AG04450 (cell line): ENCODE measurements around the gene ARHGEF4. TPM values are rescaled to one million over a fixed set of nuclear protein-coding genes. Genes with fewer than 3 reads are reported as not detected.

ENCODE experiments used
- CTCF ChIA-PET: fragments of 300-600, 350-600 bp; formaldehyde crosslinking; extraction: SDS; loops from one replicate; lab custom pipeline; 2022; ENCODE audit warnings: antibody characterized with exemption, inconsistent platforms; lab: Charles Lee
- POLR2A ChIA-PET: fragments of 350-600 bp; formaldehyde crosslinking; extraction: SDS; loops from one replicate; lab custom pipeline; 2021; ENCODE audit warnings: antibody characterized with exemption, inconsistent platforms; lab: Yijun Ruan, JAX
- DNase-seq: peaks from one replicate; pipeline ENCODE4 v3.0.0-alpha.2; 2011; ENCODE audit warnings: low read depth, low spot score
- H3K27ac ChIP-seq: one replicate; pipeline ENCODE4 v1.5.1; 2012; ENCODE audit warnings: low read depth, low read length, control low read depth
- H3K27me3 ChIP-seq: one replicate; pipeline ENCODE4 v1.6.0; 2012; ENCODE audit warnings: low read length; ENCODE audit not compliant: control insufficient read depth, insufficient read depth
- H3K4me3 ChIP-seq: 2 replicates; pipeline ENCODE4 v1.5.1; 2011; ENCODE audit warnings: mild to moderate bottlenecking, low read depth, low read length, control low read depth
- H3K9me3 ChIP-seq: 2 replicates; pipeline ENCODE4 v1.5.1; 2012; ENCODE audit warnings: low read length; ENCODE audit not compliant: control insufficient read depth, insufficient read depth
- polyA plus RNA-seq: library from polyadenylated mRNA; depleted of rRNA; stranded (reverse); fragments of >200 nt; gene quantifications from 2 replicates; pipeline ENCODE4 v1.2.3, GENCODE V29; 2011
- TF ChIP-seq, protein P1 (sequence below): IDR thresholded peaks from 2 replicates; pipeline ENCODE4 v1.5.1; 2011; ENCODE audit warnings: low read depth, low read length, control low read depth, inconsistent platforms

Gene ARHGEF4
- polyA plus RNA-seq, 1 experiment = 0.95 TPM

DNA sequence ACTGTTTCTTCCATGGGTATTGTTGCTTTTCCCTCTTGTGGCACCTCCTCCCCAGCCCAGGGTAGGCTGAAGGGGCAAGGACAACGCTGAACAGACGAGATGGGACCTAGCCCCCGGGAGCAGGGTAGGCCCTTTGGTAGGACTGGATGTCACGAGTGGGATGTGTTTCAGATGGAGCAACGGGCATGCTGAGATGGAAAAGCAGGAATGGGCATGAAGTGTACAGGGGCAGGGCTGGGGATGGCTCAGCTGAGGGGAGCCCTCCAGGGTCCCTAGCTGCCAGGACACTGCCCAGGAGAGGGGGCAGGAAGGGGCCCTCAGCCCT, 33.4 kb downstream of the ARHGEF4 start:
- TF ChIP-seq, protein P1, sequence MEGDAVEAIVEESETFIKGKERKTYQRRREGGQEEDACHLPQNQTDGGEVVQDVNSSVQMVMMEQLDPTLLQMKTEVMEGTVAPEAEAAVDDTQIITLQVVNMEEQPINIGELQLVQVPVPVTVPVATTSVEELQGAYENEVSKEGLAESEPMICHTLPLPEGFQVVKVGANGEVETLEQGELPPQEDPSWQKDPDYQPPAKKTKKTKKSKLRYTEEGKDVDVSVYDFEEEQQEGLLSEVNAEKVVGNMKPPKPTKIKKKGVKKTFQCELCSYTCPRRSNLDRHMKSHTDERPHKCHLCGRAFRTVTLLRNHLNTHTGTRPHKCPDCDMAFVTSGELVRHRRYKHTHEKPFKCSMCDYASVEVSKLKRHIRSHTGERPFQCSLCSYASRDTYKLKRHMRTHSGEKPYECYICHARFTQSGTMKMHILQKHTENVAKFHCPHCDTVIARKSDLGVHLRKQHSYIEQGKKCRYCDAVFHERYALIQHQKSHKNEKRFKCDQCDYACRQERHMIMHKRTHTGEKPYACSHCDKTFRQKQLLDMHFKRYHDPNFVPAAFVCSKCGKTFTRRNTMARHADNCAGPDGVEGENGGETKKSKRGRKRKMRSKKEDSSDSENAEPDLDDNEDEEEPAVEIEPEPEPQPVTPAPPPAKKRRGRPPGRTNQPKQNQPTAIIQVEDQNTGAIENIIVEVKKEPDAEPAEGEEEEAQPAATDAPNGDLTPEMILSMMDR = no peak
- ChIA-PET CTCF (interaction anchor here (1.9 to 7.7 kb wide), 3 partner anchors 50 to 75 kb away, joined by 8 to 152 read pairs (median 16); no protein-coding TSS in a partner anchor), POLR2A (no interaction called here)

DNA sequence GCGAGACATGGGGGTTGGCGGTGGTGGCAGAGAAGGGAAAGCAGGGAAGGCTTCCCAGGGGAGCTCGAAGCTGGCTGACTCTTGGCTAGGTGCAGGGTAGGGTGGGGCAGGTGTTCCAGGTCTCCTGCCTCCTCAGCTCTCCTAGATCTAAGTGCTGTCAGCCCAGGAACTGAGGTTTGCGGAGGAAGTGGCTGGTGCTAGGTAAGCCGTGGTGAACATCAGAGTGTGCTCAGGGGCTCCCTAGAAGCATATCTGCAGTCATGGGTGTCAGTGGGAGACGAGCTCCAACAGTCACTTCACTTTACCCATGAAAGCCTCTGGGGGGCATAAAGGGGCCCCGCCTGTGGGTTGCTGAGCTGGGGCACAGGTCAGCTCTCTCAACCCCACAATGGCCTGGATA, 34.1 kb downstream of the ARHGEF4 start:
- ChIA-PET POLR2A (no interaction called here), CTCF (interaction anchor here (0.7 to 7.7 kb wide), 2 partner anchors 72 to 75 kb away, joined by 3 to 152 read pairs; no protein-coding TSS in a partner anchor)
- H3K27ac ChIP-seq = no peak overlapping the region
- no peak overlapping the region for H3K4me3 ChIP-seq
- TF ChIP-seq, protein P1 = no peak
- H3K27me3 ChIP-seq = peaks cover 4% of the 10 kb centered on the region
- no peak for DNase-seq
- no peaks in the 10 kb centered on the region for H3K9me3 ChIP-seq

More for the DNA sequence above, 33.4 kb downstream of the ARHGEF4 start:
- H3K27me3 ChIP-seq = no peaks in the 10 kb centered on the region
- DNase-seq = no peak
- no peaks in the 10 kb centered on the region for H3K9me3 ChIP-seq
- H3K4me3 ChIP-seq = no peak overlapping the region
- no peak overlapping the region for H3K27ac ChIP-seq

- Histone ChIP-seq H3K4me3 (no peak overlapping the region), H3K27me3 (peaks cover 5% of the 10 kb centered on the region), H3K9me3 (no peaks in the 10 kb centered on the region), H3K27ac (no peak overlapping the region)
- CTCF ChIA-PET = interaction anchor here (1.4 to 7.7 kb wide), 3 partner anchors 49 to 77 kb away, joined by 4 to 152 read pairs (median 19); no protein-coding TSS in a partner anchor
- TF ChIP-seq, protein P1 = no peak
- POLR2A ChIA-PET = no interaction called here
- DNase-seq = no peak
Observed at GRCh38 chr2:130871843-130872740, 35.4 kb downstream of the ARHGEF4 start.

GRCh38 chr2:130872741-130873125, 36.0 kb downstream of the ARHGEF4 start:
- no peak overlapping the region for H3K4me3 ChIP-seq
- no peak for DNase-seq
- H3K27me3 ChIP-seq = peaks cover 5% of the 10 kb centered on the region
- no peak overlapping the region for H3K27ac ChIP-seq
- H3K9me3 ChIP-seq = no peaks in the 10 kb centered on the region
- ChIA-PET CTCF (interaction anchor here (0.6 to 7.7 kb wide), 8 partner anchors 9 to 90 kb away, joined by 4 to 152 read pairs (median 6); no protein-coding TSS in a partner anchor), POLR2A (no interaction called here)
- TF ChIP-seq, protein P1 = no peak
